ENCODE measurements around the gene HDAC8. TPM values are rescaled to one million over a fixed set of nuclear protein-coding genes. Genes with fewer than 3 reads are reported as not detected.

Gene HDAC8
- total and polyA plus RNA-seq, 9 donors: 15.4 to 22.0 (median 17.7) TPM

GRCh38 chrX:72312311-72312940, 260.2 kb downstream of the HDAC8 start:
- Histone ChIP-seq H3K4me1 (ENCODE audit: control insufficient read depth, insufficient read depth, low read length) (peaks cover 61% of the 10 kb centered on the region), H3K4me3 (ENCODE audit: low read length) (no peak overlapping the region), H3K27me3 (ENCODE audit: control insufficient read depth, insufficient read depth, low read length) (peaks cover 84% of the 10 kb centered on the region), H3K27ac (ENCODE audit: low read length) (no peak overlapping the region), H3K36me3 (ENCODE audit: control insufficient read depth, insufficient read depth, low read length) (no peaks in the 10 kb centered on the region), H3K9me3 (replicated peaks; ENCODE audit: control insufficient read depth, low read depth, low read length) (no peaks in the 10 kb centered on the region)
- DNase-seq: no peak
- WGBS (ENCODE audit: insufficient coverage): 45% methylated on average over 12 of the region's 14 CpGs

DNA sequence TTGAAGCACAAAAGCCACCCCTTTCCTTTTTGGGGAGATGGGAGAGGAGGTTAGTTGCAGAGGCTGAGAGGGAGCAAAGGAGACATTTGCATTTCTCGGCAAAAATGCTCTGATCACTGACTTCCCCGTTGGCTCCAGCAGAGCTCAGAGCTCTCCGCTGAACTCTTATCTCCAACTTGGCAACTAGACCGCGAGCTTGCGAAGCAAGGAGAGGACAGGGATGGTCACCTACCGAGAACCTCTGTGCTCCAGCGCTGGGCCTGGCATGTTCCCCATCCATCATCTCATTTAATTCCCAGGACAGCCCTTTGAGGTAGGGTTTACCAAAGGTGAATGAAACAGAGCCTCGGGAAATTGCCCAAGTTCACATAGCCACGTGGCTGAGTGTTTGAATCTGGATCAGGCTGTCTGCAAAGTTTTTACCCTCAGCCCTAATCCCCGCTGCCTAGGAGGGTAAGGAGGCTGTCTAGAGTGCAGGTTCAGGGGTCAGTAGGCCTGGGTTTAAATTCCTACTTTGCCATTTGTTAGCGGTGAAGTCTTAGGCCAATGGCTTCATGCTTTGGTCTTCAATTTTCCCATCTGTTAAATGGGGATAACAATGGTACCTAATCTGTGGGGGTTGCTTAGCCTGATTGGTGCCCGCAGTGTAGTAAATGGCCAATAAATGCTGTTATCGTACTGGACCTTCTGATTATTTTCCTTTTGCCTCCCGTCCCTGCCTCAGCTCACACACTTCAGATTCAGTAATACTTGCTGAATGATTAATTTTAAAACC, 263.2 kb downstream of the HDAC8 start:
- Histone ChIP-seq H3K9me3 (replicated peaks; ENCODE audit: control insufficient read depth, low read depth, low read length) (no peaks in the 10 kb centered on the region), H3K4me1 (ENCODE audit: control insufficient read depth, insufficient read depth, low read length) (peaks cover 44% of the 10 kb centered on the region), H3K27me3 (ENCODE audit: control insufficient read depth, insufficient read depth, low read length) (peaks cover 80% of the 10 kb centered on the region), H3K4me3 (ENCODE audit: low read length) (peak overlapping the region; percentile 35), H3K27ac (ENCODE audit: low read length) (peak overlapping the region; percentile 32), H3K36me3 (ENCODE audit: control insufficient read depth, insufficient read depth, low read length) (no peaks in the 10 kb centered on the region)
- no peak for DNase-seq
- WGBS (ENCODE audit: insufficient coverage): 8% methylated on average over 6 of the region's 15 CpGs

GRCh38 chrX:72308566-72309296, 263.9 kb downstream of the HDAC8 start:
- peak; percentile 92 for DNase-seq
- no peaks in the 10 kb centered on the region for H3K9me3 ChIP-seq (replicated peaks; ENCODE audit: control insufficient read depth, low read depth, low read length)
- WGBS (ENCODE audit: insufficient coverage): 7% methylated on average over 19 of the region's 24 CpGs
- H3K4me1 ChIP-seq (ENCODE audit: control insufficient read depth, insufficient read depth, low read length): peaks cover 36% of the 10 kb centered on the region
- H3K27ac ChIP-seq (ENCODE audit: low read length): peak overlapping the region; percentile 32
- peaks cover 81% of the 10 kb centered on the region for H3K27me3 ChIP-seq (ENCODE audit: control insufficient read depth, insufficient read depth, low read length)
- H3K4me3 ChIP-seq (ENCODE audit: low read length): peak overlapping the region; percentile 35
- H3K36me3 ChIP-seq (ENCODE audit: control insufficient read depth, insufficient read depth, low read length): no peaks in the 10 kb centered on the region

DNA sequence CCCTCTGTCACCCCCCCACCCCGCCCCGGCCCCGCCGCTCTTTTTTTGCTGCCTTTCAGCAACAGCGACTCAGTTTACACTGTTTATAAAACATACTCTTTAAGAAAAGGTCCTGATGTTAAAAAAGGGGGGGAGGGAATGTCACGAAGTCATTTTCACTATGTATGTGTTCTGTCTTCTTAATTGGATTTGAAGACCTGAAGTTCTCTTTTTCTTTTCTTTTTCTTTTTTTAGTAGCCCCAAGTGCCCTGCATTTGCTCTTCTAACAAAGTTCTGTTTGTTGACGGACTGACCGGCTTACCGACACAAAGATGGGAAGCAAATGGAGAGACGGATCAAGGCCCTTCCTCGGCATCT, 264.5 kb downstream of the HDAC8 start:
- H3K4me3 ChIP-seq (ENCODE audit: low read length): no peak overlapping the region
- peaks cover 81% of the 10 kb centered on the region for H3K27me3 ChIP-seq (ENCODE audit: control insufficient read depth, insufficient read depth, low read length)
- no peak for DNase-seq
- no peaks in the 10 kb centered on the region for H3K36me3 ChIP-seq (ENCODE audit: control insufficient read depth, insufficient read depth, low read length)
- H3K4me1 ChIP-seq (ENCODE audit: control insufficient read depth, insufficient read depth, low read length): peaks cover 31% of the 10 kb centered on the region
- 22% methylated on average over 4 of the region's 11 CpGs for WGBS (ENCODE audit: insufficient coverage)
- H3K9me3 ChIP-seq (replicated peaks; ENCODE audit: control insufficient read depth, low read depth, low read length): no peaks in the 10 kb centered on the region
- H3K27ac ChIP-seq (ENCODE audit: low read length): no peak overlapping the region

DNA sequence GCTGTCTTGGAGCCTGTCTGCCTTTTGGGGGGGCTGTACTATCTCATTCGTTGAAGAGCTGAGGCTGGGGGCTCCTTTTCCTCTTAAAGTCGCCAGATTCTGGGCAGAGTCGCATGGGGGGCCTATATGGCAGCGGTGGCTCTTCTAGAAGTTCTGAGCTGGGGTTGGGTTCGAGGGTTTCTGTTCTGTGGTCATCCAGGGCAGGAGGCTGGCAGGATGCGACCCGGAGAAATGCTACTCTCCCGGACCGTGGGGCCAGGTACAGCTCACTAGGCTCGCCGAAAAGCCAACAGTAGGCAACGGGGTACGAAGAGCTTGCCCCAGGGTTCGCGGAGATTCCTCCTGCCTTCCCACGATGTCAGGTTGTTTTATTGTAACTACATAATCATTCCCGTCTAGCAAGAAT, 265.0 kb downstream of the HDAC8 start:
- 23% methylated on average over 10 of the region's 17 CpGs for WGBS (ENCODE audit: insufficient coverage)
- Histone ChIP-seq H3K9me3 (replicated peaks; ENCODE audit: control insufficient read depth, low read depth, low read length) (no peaks in the 10 kb centered on the region), H3K36me3 (ENCODE audit: control insufficient read depth, insufficient read depth, low read length) (no peaks in the 10 kb centered on the region), H3K4me1 (ENCODE audit: control insufficient read depth, insufficient read depth, low read length) (peaks cover 26% of the 10 kb centered on the region), H3K27ac (ENCODE audit: low read length) (no peak overlapping the region), H3K27me3 (ENCODE audit: control insufficient read depth, insufficient read depth, low read length) (peaks cover 81% of the 10 kb centered on the region), H3K4me3 (ENCODE audit: low read length) (peak overlapping the region; percentile 56)
- DNase-seq: no peak

DNA sequence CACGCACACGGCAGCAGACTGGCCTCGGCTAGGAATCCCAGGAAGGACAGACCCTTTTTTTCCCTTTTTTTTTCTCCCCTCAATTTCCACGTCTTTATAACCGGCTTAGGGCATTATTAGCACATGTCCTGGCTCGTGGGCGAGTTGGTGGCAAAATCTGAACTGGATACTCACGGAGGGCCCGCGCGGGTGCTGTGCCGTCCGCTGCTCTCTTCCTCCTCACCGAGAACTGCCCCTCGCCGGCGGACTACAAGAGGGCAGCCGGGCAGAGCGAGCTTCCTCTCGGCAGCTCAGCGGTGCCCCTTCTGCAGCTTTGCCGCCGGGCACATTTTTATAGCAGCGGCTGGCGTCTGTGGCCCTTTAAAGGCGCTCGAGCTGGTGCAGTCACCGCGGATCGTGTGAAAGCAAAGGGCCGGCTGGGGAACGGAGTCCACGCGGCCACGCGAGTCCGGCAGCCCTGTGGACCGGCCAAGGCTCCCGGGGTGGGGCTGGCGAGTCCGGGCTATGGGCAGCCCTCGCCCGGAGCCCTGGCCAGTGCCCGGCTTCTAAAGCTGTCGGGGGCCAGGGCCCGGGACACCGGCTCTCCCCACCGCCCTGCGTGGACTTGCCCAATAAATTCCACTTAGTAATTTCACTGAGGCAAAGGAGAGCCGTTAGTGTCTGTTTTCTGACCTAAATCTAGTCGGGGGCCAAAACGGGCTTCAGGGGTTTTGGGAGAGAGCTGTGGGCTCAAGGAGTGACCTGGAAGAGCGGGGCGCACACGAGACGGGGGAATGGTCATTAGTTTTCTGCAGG, 265.6 kb downstream of the HDAC8 start:
- Histone ChIP-seq H3K27me3 (ENCODE audit: control insufficient read depth, insufficient read depth, low read length) (peaks cover 81% of the 10 kb centered on the region), H3K9me3 (replicated peaks; ENCODE audit: control insufficient read depth, low read depth, low read length) (no peaks in the 10 kb centered on the region), H3K4me3 (ENCODE audit: low read length) (peak overlapping the region; percentile 56), H3K27ac (ENCODE audit: low read length) (peak overlapping the region; percentile 65), H3K36me3 (ENCODE audit: control insufficient read depth, insufficient read depth, low read length) (no peaks in the 10 kb centered on the region), H3K4me1 (ENCODE audit: control insufficient read depth, insufficient read depth, low read length) (peaks cover 21% of the 10 kb centered on the region)
- WGBS (ENCODE audit: insufficient coverage): 7% methylated on average over 51 of the region's 56 CpGs
- peak; percentile 89 for DNase-seq

GRCh38 chrX:72306085-72306801, 266.4 kb downstream of the HDAC8 start:
- peaks cover 83% of the 10 kb centered on the region for H3K27me3 ChIP-seq (ENCODE audit: control insufficient read depth, insufficient read depth, low read length)
- peaks cover 5% of the 10 kb centered on the region for H3K36me3 ChIP-seq (ENCODE audit: control insufficient read depth, insufficient read depth, low read length)
- no peak for DNase-seq
- H3K9me3 ChIP-seq (replicated peaks; ENCODE audit: control insufficient read depth, low read depth, low read length): no peaks in the 10 kb centered on the region
- 2% methylated on average over 87 of the region's 92 CpGs for WGBS (ENCODE audit: insufficient coverage)
- peak overlapping the region; percentile 65 for H3K27ac ChIP-seq (ENCODE audit: low read length)
- peaks cover 21% of the 10 kb centered on the region for H3K4me1 ChIP-seq (ENCODE audit: control insufficient read depth, insufficient read depth, low read length)
- peak overlapping the region; percentile 63 for H3K4me3 ChIP-seq (ENCODE audit: low read length)

- Histone ChIP-seq H3K36me3 (ENCODE audit: control insufficient read depth, insufficient read depth, low read length) (peaks cover 9% of the 10 kb centered on the region), H3K27ac (ENCODE audit: low read length) (peak within 1 kb of the TSS; percentile 65), H3K4me3 (ENCODE audit: low read length) (peak within 1 kb of the TSS; percentile 63), H3K27me3 (ENCODE audit: control insufficient read depth, insufficient read depth, low read length) (peaks cover 90% of the 10 kb centered on the region), H3K9me3 (replicated peaks; ENCODE audit: control insufficient read depth, low read depth, low read length) (no peaks in the 10 kb centered on the region), H3K4me1 (ENCODE audit: control insufficient read depth, insufficient read depth, low read length) (peaks cover 22% of the 10 kb centered on the region)
- WGBS (ENCODE audit: insufficient coverage): 7% methylated on average over 64 of the region's 68 CpGs
- DNase-seq: no peak
These were observed 267.2 kb downstream of the HDAC8 start, which contains the start of gene CITED1 for GRCh38 chrX:72305286-72306084. TSS of gene CITED1 (minus strand) at chrX:72305914. CDS start at chrX:72302869, 3,045 bp downstream.

DNA sequence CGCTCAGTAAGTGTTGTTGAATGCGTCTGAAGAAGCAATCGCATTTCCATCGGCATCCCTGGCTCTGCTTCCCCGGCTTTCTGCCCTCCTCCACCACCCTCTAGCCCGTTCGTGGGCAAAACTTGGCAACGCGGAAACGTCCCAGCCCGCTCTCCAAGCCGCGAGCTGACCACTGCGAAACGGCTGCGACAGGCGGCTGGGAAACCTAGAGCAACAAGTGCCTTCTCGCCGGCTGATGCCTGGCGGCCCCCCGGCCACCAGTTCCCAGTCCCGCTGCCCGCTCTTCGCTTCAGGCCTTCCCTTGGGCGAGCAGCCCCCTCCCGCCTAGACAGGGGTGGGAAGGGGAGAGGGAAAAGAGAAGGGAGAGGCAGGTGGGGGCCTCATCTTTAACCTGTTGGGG, 267.8 kb downstream of the HDAC8 start:
- WGBS (ENCODE audit: insufficient coverage): 5% methylated on average over 21 of the region's 26 CpGs
- peaks cover 94% of the 10 kb centered on the region for H3K27me3 ChIP-seq (ENCODE audit: control insufficient read depth, insufficient read depth, low read length)
- peak overlapping the region; percentile 63 for H3K4me3 ChIP-seq (ENCODE audit: low read length)
- DNase-seq: no peak
- H3K9me3 ChIP-seq (replicated peaks; ENCODE audit: control insufficient read depth, low read depth, low read length): no peaks in the 10 kb centered on the region
- H3K27ac ChIP-seq (ENCODE audit: low read length): peak overlapping the region; percentile 7
- H3K36me3 ChIP-seq (ENCODE audit: control insufficient read depth, insufficient read depth, low read length): peaks cover 9% of the 10 kb centered on the region
- peaks cover 23% of the 10 kb centered on the region for H3K4me1 ChIP-seq (ENCODE audit: control insufficient read depth, insufficient read depth, low read length)
